GM23338 (cell line): Measurements from ENCODE around the gene ATF6.

Source experiments
- EZH2 ChIP-seq: fragments of 200-600 bp; sonication (generic); IDR thresholded peaks from one replicate; pipeline ENCODE4 v1.8.0; 2017; ENCODE audit warnings: antibody characterized with exemption, mild to moderate bottlenecking, low read depth; ENCODE audit not compliant: unreplicated experiment
- EZH2phosphoT487 ChIP-seq: fragments of 200-600 bp; sonication (generic); IDR thresholded peaks from one replicate; pipeline ENCODE4 v1.8.1; 2018; ENCODE audit warnings: antibody characterized with exemption; ENCODE audit not compliant: unreplicated experiment
- TF ChIP-seq, protein P1 (sequence below), 2 experiments: fragments of 200-600 bp in 1 of 2; sonication (generic) in 1 of 2; conservative IDR thresholded peaks; 2 replicates each; pipeline versions ENCODE4 v1.5.1 to v1.6.1; 2016 to 2017; ENCODE audit warnings: antibody characterized with exemption in 2 of 2, low read depth in 2 of 2, mild to moderate bottlenecking in 2 of 2, moderate library complexity in 1 of 2
- TF ChIP-seq, protein P2 (sequence below): IDR thresholded peaks from one replicate; pipeline ENCODE4 v1.6.1; 2018; ENCODE audit warnings: antibody characterized with exemption; ENCODE audit not compliant: unreplicated experiment

DNA sequence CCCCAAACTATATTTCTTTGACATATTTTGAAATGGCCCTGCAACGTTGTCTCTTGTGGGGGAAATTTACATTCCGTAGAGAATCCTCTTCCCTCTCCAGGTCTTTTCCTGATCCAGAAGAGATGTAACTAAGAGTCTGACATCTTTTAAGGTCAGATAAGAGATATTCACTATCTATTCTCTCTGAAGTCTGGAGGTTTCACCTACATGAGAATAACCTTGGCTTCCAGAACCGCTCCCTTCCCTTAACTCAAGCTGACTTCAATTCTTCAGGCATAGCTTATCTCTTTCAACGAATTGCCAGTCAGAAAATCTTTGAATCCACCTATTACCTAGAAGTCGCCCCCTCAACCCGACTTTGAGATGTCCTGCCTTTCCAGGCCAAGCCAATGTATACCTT lies 34.9 kb upstream of the ATF6 start:
- TF ChIP-seq, protein P1, sequence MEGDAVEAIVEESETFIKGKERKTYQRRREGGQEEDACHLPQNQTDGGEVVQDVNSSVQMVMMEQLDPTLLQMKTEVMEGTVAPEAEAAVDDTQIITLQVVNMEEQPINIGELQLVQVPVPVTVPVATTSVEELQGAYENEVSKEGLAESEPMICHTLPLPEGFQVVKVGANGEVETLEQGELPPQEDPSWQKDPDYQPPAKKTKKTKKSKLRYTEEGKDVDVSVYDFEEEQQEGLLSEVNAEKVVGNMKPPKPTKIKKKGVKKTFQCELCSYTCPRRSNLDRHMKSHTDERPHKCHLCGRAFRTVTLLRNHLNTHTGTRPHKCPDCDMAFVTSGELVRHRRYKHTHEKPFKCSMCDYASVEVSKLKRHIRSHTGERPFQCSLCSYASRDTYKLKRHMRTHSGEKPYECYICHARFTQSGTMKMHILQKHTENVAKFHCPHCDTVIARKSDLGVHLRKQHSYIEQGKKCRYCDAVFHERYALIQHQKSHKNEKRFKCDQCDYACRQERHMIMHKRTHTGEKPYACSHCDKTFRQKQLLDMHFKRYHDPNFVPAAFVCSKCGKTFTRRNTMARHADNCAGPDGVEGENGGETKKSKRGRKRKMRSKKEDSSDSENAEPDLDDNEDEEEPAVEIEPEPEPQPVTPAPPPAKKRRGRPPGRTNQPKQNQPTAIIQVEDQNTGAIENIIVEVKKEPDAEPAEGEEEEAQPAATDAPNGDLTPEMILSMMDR (conservative IDR thresholded peaks at IDR 0.05; ENCODE audit: low read depth in 2 of 2) = no peak
- TF ChIP-seq EZH2phosphoT487 (no peak), EZH2 (no peak)
- TF ChIP-seq, protein P2, sequence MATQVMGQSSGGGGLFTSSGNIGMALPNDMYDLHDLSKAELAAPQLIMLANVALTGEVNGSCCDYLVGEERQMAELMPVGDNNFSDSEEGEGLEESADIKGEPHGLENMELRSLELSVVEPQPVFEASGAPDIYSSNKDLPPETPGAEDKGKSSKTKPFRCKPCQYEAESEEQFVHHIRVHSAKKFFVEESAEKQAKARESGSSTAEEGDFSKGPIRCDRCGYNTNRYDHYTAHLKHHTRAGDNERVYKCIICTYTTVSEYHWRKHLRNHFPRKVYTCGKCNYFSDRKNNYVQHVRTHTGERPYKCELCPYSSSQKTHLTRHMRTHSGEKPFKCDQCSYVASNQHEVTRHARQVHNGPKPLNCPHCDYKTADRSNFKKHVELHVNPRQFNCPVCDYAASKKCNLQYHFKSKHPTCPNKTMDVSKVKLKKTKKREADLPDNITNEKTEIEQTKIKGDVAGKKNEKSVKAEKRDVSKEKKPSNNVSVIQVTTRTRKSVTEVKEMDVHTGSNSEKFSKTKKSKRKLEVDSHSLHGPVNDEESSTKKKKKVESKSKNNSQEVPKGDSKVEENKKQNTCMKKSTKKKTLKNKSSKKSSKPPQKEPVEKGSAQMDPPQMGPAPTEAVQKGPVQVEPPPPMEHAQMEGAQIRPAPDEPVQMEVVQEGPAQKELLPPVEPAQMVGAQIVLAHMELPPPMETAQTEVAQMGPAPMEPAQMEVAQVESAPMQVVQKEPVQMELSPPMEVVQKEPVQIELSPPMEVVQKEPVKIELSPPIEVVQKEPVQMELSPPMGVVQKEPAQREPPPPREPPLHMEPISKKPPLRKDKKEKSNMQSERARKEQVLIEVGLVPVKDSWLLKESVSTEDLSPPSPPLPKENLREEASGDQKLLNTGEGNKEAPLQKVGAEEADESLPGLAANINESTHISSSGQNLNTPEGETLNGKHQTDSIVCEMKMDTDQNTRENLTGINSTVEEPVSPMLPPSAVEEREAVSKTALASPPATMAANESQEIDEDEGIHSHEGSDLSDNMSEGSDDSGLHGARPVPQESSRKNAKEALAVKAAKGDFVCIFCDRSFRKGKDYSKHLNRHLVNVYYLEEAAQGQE = no peak
